AG04449 (cell line): ENCODE results near the gene SYNGR2.

Source experiments
- CTCF ChIA-PET: fragments of 350-600 bp; formaldehyde crosslinking; extraction: SDS; loops from one replicate; lab custom pipeline; 2021; ENCODE audit warnings: antibody characterized with exemption; lab: Yijun Ruan, JAX
- POLR2A ChIA-PET: fragments of 400-600, 350-600 bp; formaldehyde crosslinking; extraction: SDS; loops from one replicate; lab custom pipeline; 2020; ENCODE audit warnings: antibody characterized with exemption, inconsistent platforms; lab: Yijun Ruan, JAX
- DNase-seq: peaks from one replicate; pipeline ENCODE4 v3.0.0-alpha.2; 2010; ENCODE audit warnings: low read depth, low spot score
- H3K4me3 ChIP-seq: 2 replicates; pipeline ENCODE4 v1.5.1; 2011; ENCODE audit warnings: low read depth, mild to moderate bottlenecking, control low read depth, low read length
- TF ChIP-seq, protein P1 (sequence below): IDR thresholded peaks from one replicate; pipeline ENCODE4 v1.5.1; 2011; ENCODE audit warnings: mild to moderate bottlenecking, moderate library complexity, low read length, control low read depth, inconsistent platforms; ENCODE audit not compliant: insufficient read depth; ENCODE audit errors: missing control alignments

SYNGR2 gene

DNA sequence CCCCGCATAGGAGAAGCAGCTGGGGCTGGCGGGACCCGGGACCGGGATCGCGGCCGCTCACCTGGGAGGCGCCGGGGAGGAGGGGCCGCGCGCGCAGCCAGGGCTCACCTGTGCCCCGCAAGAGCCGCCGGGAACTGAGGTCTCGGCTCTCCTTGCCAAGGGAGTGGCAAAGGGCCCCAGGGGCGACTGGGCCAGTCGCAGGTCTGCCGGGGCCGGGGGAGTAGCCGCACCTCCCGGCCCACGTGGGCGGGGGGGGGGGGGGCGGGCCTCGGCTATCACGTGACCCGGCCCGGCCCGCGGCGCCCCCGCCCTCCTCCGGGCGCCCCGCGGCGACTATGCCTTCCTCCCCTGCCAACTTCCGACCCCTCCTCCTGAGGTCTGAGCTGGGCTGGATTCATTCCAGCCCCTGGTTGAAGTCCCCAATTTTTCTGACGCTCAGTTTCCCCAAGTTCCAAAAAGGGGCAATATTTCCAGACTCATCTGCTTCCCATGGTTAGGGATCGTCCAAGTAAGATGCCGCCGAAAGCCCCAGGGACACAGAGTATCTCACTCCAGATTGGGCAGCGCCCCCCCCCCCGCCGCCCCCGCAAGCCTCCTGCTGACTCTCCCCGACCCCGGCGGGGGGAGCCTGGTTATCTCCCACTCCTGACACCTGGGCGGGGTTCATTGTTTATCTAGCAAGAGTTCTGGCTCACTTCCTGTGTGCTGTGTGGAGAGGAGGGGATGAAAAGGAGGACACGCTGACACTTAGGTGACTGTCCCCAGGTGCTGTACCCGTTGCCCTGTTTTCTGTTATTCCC lies 39.6 kb upstream of the SYNGR2 start, which contains the start of gene TMC6:
Gene TMC6 (minus strand): TSS at position 205 of the 800 bp plus-strand sequence. CDS start 1,923 bp downstream, outside the sequence.
- ChIA-PET POLR2A (no interaction called here), CTCF (interaction anchor here (1.6 to 3.6 kb wide), 3 partner anchors 15 to 122 kb away, joined by 6 to 13 read pairs (median 8); partner anchors contain the start of gene TK1)
- TF ChIP-seq, protein P1, sequence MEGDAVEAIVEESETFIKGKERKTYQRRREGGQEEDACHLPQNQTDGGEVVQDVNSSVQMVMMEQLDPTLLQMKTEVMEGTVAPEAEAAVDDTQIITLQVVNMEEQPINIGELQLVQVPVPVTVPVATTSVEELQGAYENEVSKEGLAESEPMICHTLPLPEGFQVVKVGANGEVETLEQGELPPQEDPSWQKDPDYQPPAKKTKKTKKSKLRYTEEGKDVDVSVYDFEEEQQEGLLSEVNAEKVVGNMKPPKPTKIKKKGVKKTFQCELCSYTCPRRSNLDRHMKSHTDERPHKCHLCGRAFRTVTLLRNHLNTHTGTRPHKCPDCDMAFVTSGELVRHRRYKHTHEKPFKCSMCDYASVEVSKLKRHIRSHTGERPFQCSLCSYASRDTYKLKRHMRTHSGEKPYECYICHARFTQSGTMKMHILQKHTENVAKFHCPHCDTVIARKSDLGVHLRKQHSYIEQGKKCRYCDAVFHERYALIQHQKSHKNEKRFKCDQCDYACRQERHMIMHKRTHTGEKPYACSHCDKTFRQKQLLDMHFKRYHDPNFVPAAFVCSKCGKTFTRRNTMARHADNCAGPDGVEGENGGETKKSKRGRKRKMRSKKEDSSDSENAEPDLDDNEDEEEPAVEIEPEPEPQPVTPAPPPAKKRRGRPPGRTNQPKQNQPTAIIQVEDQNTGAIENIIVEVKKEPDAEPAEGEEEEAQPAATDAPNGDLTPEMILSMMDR, result no peak
- H3K4me3 ChIP-seq, result peak within 1 kb of the TSS; percentile 52
- DNase-seq, result no peak

DNA sequence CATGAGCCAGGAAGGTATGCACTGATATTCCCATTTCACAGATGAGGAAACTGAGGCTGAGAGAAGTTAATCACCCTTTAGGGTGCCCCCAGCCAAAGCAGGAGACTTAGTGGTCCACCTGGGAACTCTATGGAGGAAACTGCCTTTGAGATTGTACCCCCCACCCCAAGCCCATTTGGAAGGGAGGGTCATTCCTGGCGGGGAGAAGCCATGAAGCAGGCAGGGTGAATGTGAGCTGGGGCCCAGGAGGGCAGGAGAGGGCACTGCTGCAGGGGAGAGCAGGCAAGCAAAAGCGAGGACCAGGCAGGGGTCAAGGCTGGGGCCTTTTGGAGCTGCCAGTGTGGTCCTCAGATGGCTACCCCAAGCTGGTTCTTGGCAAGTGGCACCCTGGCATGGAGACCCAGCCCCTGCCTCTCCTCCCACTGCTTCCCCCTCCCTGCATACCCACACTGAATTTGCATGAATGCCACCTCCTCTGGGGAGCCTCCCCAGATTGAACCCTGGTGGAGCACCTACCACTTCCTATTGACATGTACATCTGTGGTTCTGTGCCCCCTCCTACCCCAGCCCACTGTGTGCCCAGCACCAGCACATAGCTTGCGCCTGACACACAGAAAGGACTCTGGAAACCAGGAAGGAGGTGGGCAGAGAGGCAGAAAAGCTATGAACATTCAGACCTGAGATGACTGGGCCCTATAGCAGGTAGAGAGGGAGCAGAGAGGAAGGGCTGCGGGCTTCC lies 38.9 kb upstream of the SYNGR2 start:
- no peak overlapping the region for H3K4me3 ChIP-seq
- no peak for DNase-seq
- TF ChIP-seq, protein P1, result no peak
- ChIA-PET POLR2A (no interaction called here), CTCF (interaction anchor here (0.8 to 3.6 kb wide), 4 partner anchors 16 to 110 kb away, joined by 3 to 13 read pairs (median 4); no protein-coding TSS in a partner anchor)

DNA sequence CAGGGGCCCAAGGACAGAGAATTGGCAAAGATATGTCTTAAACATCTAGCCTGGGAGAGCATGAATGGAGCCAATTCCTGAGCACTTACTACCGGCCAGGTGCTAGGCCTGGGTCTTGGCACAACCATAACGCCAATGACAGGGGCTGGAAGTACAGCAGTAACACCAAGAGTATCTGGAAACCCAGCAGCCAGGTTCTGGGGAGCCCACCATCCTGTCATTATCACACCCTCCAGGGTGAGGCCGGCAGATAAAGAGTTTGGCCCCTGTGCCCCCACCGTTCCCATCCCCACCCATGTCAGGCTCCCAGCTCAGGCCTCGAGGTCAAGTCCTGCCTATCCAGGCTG lies 38.3 kb upstream of the SYNGR2 start:
- TF ChIP-seq, protein P1, result no peak
- ChIA-PET POLR2A (no interaction called here), CTCF (interaction anchor here (0.8 to 3.6 kb wide), 4 partner anchors 16 to 111 kb away, joined by 3 to 13 read pairs (median 4); no protein-coding TSS in a partner anchor)
- DNase-seq, result no peak
- no peak overlapping the region for H3K4me3 ChIP-seq

DNA sequence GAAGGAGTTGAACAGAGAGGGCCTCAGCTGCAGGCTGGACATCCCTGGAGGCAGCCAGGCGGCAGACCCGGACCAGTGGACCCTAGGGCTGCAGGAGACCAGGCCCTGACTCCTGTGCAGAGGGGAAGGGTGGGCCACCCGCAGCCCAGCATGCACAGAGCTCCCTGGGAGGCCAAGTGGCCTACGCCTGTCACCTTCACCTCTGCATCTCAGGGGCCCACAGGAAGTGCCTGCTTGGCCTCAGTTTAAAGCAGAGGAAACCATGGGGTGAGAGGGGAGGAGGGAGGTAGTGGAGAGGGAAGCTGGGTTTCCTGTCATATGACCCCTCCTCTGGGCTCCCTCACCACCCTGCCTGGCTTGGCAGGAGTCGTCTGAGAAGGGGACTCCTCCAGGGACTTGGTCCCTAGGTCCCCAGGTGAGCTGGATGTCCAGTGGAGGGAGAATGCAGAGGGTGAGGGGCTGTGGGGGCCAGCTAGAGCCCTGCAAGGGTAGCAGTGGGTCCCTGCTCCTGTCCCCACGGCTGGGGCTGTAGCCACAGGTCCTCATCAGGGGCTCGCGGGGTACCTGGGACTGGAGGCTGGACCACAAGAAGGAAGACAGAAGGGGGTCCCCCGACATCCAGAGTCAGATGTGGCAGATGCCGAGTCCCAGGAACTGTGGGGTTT lies 37.8 kb upstream of the SYNGR2 start, which contains the start of gene TMC8:
Gene TMC8 (plus strand): TSS at position 335 of the 665 bp plus-strand sequence. CDS start 818 bp downstream, outside the sequence.
- no peak within 1 kb of the TSS for H3K4me3 ChIP-seq

DNA sequence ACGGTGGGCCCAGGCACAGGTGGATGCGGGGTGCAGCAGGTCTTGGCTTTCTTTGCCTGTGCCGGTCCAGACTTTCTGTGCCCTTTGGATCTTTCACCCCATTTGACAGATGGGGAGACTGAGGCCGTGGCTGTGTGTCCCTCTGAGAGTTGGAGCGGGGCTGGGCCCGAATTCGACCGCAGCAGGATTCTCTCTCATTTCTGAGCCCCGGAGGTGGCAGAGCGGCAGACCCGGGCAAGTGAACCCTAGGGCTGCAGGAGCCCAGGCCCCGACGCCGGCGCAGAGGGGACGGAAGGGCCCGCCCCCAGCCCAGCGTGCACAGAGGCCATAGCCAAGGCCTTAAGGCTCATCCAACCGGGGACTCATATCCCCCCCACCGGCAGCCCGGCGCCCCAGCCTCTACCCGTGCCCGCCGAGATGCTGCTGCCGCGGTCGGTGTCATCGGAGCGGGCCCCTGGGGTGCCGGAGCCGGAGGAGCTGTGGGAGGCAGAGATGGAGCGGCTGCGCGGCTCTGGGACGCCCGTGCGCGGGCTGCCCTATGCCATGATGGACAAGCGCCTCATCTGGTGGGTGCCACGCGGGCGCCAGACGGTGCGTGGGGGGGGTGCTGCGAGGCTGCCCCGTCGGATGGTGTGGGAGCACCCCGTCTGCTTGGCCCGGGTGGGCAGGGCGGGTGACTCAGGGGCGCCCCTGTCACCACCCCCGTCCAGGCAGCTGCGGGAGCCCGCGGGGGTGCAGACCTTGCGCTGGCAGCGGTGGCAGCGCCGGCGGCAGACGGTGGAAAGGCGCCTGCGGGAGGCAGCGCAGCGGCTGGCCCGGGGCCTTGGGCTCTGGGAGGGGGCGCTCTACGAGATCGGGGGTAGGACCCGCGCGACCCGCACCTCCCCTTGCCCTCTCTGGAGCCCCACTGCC lies 37.0 kb upstream of the SYNGR2 start:
- no peak for DNase-seq
- TF ChIP-seq, protein P1, result no peak
- no peak overlapping the region for H3K4me3 ChIP-seq
- ChIA-PET POLR2A (no interaction called here), CTCF (interaction anchor here (3.6 kb wide), 1 partner anchor 18 kb away, joined by 13 read pairs; no protein-coding TSS in a partner anchor)

More for the DNA sequence above, 37.8 kb upstream of the SYNGR2 start, which contains the start of gene TMC8:
- DNase-seq, result no peak
- TF ChIP-seq, protein P1, result no peak
- POLR2A ChIA-PET, result no interaction called here
- CTCF ChIA-PET, result interaction anchor here (0.8 to 3.6 kb wide), 4 partner anchors 17 to 111 kb away, joined by 3 to 13 read pairs (median 4); no protein-coding TSS in a partner anchor
